GM20431 (cell line): Measurements from ENCODE around the gene BIN1.

Experiments
- in situ Hi-C: fragments of 300-500 bp; cut with MseI, MboI; formaldehyde crosslinking; loops from one replicate; pipeline ENCODE4 v1.15.0; 2020; ENCODE audit warnings: low sequenced_read_pairs; ENCODE audit not compliant: unreplicated experiment

Gene BIN1

GRCh38 chr2:127012215-127012614, 94.7 kb downstream of the BIN1 start:
- in situ Hi-C loops = no loop called here

GRCh38 chr2:127011796-127012195, 95.2 kb downstream of the BIN1 start:
- in situ Hi-C loops = no loop called here

GRCh38 chr2:127011231-127011661, 95.7 kb downstream of the BIN1 start:
- in situ Hi-C loops = no loop called here

- in situ Hi-C loops = no loop called here
Measured at GRCh38 chr2:127008265-127009015, 98.5 kb downstream of the BIN1 start.

GRCh38 chr2:127007652-127008051, 99.3 kb downstream of the BIN1 start:
- in situ Hi-C loops = no loop called here

- in situ Hi-C loops = no loop called here
Measured at GRCh38 chr2:127006962-127007361, 100.0 kb downstream of the BIN1 start.

- in situ Hi-C loops = no loop called here
Measured at GRCh38 chr2:127004893-127005600, 101.9 kb downstream of the BIN1 start.

- in situ Hi-C loops = no loop called here
Measured at GRCh38 chr2:127003070-127003800, 103.7 kb downstream of the BIN1 start.

- in situ Hi-C loops = no loop called here
Measured at GRCh38 chr2:127001751-127002150, 105.2 kb downstream of the BIN1 start.

GRCh38 chr2:127000937-127001336, 106.0 kb downstream of the BIN1 start:
- in situ Hi-C loops = no loop called here

GRCh38 chr2:127000194-127000593, 106.8 kb downstream of the BIN1 start:
- in situ Hi-C loops = no loop called here

GRCh38 chr2:126999106-126999756, 107.7 kb downstream of the BIN1 start:
- in situ Hi-C loops = no loop called here

GRCh38 chr2:126998486-126998885, 108.5 kb downstream of the BIN1 start:
- in situ Hi-C loops = no loop called here
